NCI-H524 treated with DMSO at 0.1 percent for 48 hours (cell line): ENCODE data around the gene UBE2F.
"Not testable (repeated sequence)": the region's sequence is repeated elsewhere in the genome, so short reads cannot be mapped to it uniquely, and the experiment has no call there.

Experiments used
- DNase-seq: peaks from one replicate; lab custom pipeline; 2025; lab: John Stamatoyannopoulos, UW

The UBE2F gene

GRCh38 chr2:237979331-237979730 is 12.5 kb downstream of the UBE2F start:
- no peak for DNase-seq

GRCh38 chr2:237980087-237980486 is 13.3 kb downstream of the UBE2F start:
- DNase-seq, result no peak

GRCh38 chr2:237980751-237981150 is 13.9 kb downstream of the UBE2F start:
- DNase-seq, result no peak

GRCh38 chr2:237981621-237982020 is 14.8 kb downstream of the UBE2F start:
- not testable (repeated sequence) for DNase-seq

- DNase-seq, result no peak
These were observed 15.4 kb downstream of the UBE2F start for GRCh38 chr2:237982039-237982725.

GRCh38 chr2:237983922-237984321 is 17.1 kb downstream of the UBE2F start:
- no peak for DNase-seq

GRCh38 chr2:237987268-237987667 is 20.5 kb downstream of the UBE2F start:
- no peak for DNase-seq

- peak; percentile 14 for DNase-seq
These were observed 26.9 kb downstream of the UBE2F start for GRCh38 chr2:237993701-237994100.

GRCh38 chr2:237995036-237995435 is 28.2 kb downstream of the UBE2F start:
- peak; percentile 93 for DNase-seq

GRCh38 chr2:237996021-237996593 is 29.3 kb downstream of the UBE2F start:
- DNase-seq, result no peak

- no peak for DNase-seq
These were observed 30.7 kb downstream of the UBE2F start for GRCh38 chr2:237997521-237997920.

GRCh38 chr2:237998530-237998929 is 31.7 kb downstream of the UBE2F start:
- DNase-seq, result no peak

- DNase-seq, result no peak
These were observed 36.6 kb downstream of the UBE2F start for GRCh38 chr2:238003234-238004031.

- DNase-seq, result no peak
These were observed 37.4 kb downstream of the UBE2F start for GRCh38 chr2:238004077-238004830.

- DNase-seq, result no peak
These were observed 38.7 kb downstream of the UBE2F start for GRCh38 chr2:238005528-238005927.

GRCh38 chr2:238006510-238006909 is 39.7 kb downstream of the UBE2F start:
- no peak for DNase-seq

GRCh38 chr2:238007924-238008323 is 41.1 kb downstream of the UBE2F start:
- no peak for DNase-seq

GRCh38 chr2:238009563-238009962 is 42.7 kb downstream of the UBE2F start:
- DNase-seq, result no peak

GRCh38 chr2:238010572-238010971 is 43.8 kb downstream of the UBE2F start:
- DNase-seq, result no peak

- DNase-seq, result no peak
These were observed 47.0 kb downstream of the UBE2F start for GRCh38 chr2:238013806-238014205.

GRCh38 chr2:238015705-238016104 is 48.9 kb downstream of the UBE2F start:
- no peak for DNase-seq

- DNase-seq, result no peak
These were observed 49.7 kb downstream of the UBE2F start for GRCh38 chr2:238016526-238016925.
